NCI-H1417 (cell line): Measurements from ENCODE around the gene ZNF705A.
"Not testable (repeated sequence)": the region's sequence is repeated elsewhere in the genome, so short reads cannot be mapped to it uniquely, and the experiment has no call there.

Source experiments
- DNase-seq, 3 experiments: peaks; one replicate each; lab custom pipeline; 2025; lab: John Stamatoyannopoulos, UW

Gene ZNF705A

GRCh38 chr12:8184206-8184605, 27.4 kb downstream of the ZNF705A start:
- not testable (repeated sequence) for DNase-seq

GRCh38 chr12:8188088-8188487, 31.3 kb downstream of the ZNF705A start:
- not testable (repeated sequence) for DNase-seq

- DNase-seq: not testable (repeated sequence)
Measured at GRCh38 chr12:8197685-8198308, 41.0 kb downstream of the ZNF705A start.

GRCh38 chr12:8218711-8219382, 62.0 kb downstream of the ZNF705A start:
- not testable (repeated sequence) for DNase-seq

- DNase-seq: not testable (repeated sequence)
Measured at GRCh38 chr12:8221375-8221774, 64.6 kb downstream of the ZNF705A start.

- not testable (repeated sequence) for DNase-seq
Measured at GRCh38 chr12:8221844-8222243, 65.0 kb downstream of the ZNF705A start.

- DNase-seq: not testable (repeated sequence)
Measured at GRCh38 chr12:8222303-8222702, 65.5 kb downstream of the ZNF705A start.

- DNase-seq: not testable (repeated sequence)
Measured at GRCh38 chr12:8223646-8224045, 66.8 kb downstream of the ZNF705A start.

- DNase-seq: not testable (repeated sequence)
Measured at GRCh38 chr12:8224782-8225181, 68.0 kb downstream of the ZNF705A start.

GRCh38 chr12:8226355-8226754, 69.5 kb downstream of the ZNF705A start:
- no peak for DNase-seq

- peak in 1 of 3 experiments; percentile 17 for DNase-seq
Measured at GRCh38 chr12:8226992-8227731, 70.3 kb downstream of the ZNF705A start, which contains the start of gene FAM90A1. FAM90A1 (minus strand) TSS chr12:8227618; CDS start chr12:8224832, 2,786 bp downstream.

GRCh38 chr12:8227732-8228077, 70.9 kb downstream of the ZNF705A start:
- DNase-seq: not testable (repeated sequence)

- not testable (repeated sequence) for DNase-seq
Measured at GRCh38 chr12:8228607-8229006, 71.8 kb downstream of the ZNF705A start.

- DNase-seq: not testable (repeated sequence)
Measured at GRCh38 chr12:8229486-8229885, 72.7 kb downstream of the ZNF705A start.
